Stimulated activated CD4-positive, alpha-beta T cell treated with anti-CD3 and anti-CD28 coated beads, Interleukin-2, amount 100 ng/mL, for 48 hours (primary cell): ENCODE data around the gene HINT3.
"Not testable (repeated sequence)": the region's sequence is repeated elsewhere in the genome, so short reads cannot be mapped to it uniquely, and the experiment has no call there.

Experiments
- DNase-seq, 2 donors: peaks; one replicate each; pipeline ENCODE4 v3.0.0-alpha.2; 2020

Gene HINT3

GRCh38 chr6:126010040-126010439 lies 53.5 kb downstream of the HINT3 start:
- DNase-seq, result no peak

- DNase-seq, result no peak
These were observed 59.3 kb downstream of the HINT3 start for GRCh38 chr6:126015863-126016262.

- no peak for DNase-seq
These were observed 60.0 kb downstream of the HINT3 start for GRCh38 chr6:126016591-126016990.

- no peak for DNase-seq
These were observed 61.1 kb downstream of the HINT3 start for GRCh38 chr6:126017668-126018067.

GRCh38 chr6:126020305-126021050 lies 63.9 kb downstream of the HINT3 start:
- DNase-seq, result no peak

- DNase-seq, result not testable (repeated sequence)
These were observed 66.9 kb downstream of the HINT3 start for GRCh38 chr6:126023474-126023873.

GRCh38 chr6:126026001-126026400 lies 69.4 kb downstream of the HINT3 start:
- DNase-seq, result no peak

GRCh38 chr6:126027601-126028000 lies 71.0 kb downstream of the HINT3 start:
- DNase-seq, result no peak
